OCI-LY3 (cell line): ENCODE data around the gene MTMR3.

ENCODE experiments used
- CTCF ChIP-seq: fragments of 200-600, 300-600 bp; sonication (generic); IDR thresholded peaks from 2 replicates; pipeline ENCODE4 v1.5.1; 2014; ENCODE audit warnings: antibody characterized with exemption, low read length, low read depth
- EZH2phosphoT487 ChIP-seq: fragments of 200-600 bp; shearing (Covaris generic); IDR thresholded peaks from 2 replicates; pipeline ENCODE4 v1.6.1; 2018; ENCODE audit warnings: antibody characterized with exemption, mixed run types, low read depth

GRCh38 chr22:30073743-30074142 is 190.8 kb downstream of the MTMR3 start:
- TF ChIP-seq CTCF (no peak), EZH2phosphoT487 (no peak)
